ENCODE results near the gene PLEKHA8. TPM values are rescaled to one million over a fixed set of nuclear protein-coding genes. Genes with fewer than 3 reads are reported as not detected.

The PLEKHA8 gene
- total RNA-seq, 1 donor from 2014 or later, result 4.8 TPM

DNA sequence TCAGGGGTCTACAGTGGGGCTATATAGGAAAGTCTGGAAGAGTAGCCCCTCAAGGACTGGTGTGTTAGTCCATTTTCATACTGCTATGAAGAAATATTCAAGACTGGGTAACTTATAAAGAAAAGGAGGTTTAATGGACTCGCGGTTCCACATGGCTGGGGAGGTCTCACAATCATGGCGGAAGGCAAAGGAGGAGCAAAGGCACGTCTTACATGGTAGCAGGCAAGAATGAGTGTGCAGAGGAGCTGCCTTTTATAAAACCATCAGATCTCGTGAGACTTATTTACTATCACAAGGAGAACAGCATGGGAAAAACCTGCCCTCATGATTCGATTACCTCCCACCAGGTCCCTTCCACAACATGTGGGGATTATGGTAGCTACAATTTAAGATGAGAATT is 4.7 kb upstream of the PLEKHA8 start:
- H3K4me1 ChIP-seq, result peaks cover 0 to 16% of the 10 kb centered on the region in 2 donors
- DNase-seq (ENCODE audit: low spot score in 2 of 2), result no peak
- H3K27ac ChIP-seq, result no peak overlapping the region
- no peaks in the 10 kb centered on the region for H3K9me3 ChIP-seq
- intact Hi-C loops (cut with DNase I), result loop anchor here (10.0 kb wide), 1 partner anchor 761 kb away; no protein-coding TSS in a partner anchor
- H3K4me3 ChIP-seq, result no peak overlapping the region
- H3K27me3 ChIP-seq, result no peaks in the 10 kb centered on the region
- TF ChIP-seq, protein P1, sequence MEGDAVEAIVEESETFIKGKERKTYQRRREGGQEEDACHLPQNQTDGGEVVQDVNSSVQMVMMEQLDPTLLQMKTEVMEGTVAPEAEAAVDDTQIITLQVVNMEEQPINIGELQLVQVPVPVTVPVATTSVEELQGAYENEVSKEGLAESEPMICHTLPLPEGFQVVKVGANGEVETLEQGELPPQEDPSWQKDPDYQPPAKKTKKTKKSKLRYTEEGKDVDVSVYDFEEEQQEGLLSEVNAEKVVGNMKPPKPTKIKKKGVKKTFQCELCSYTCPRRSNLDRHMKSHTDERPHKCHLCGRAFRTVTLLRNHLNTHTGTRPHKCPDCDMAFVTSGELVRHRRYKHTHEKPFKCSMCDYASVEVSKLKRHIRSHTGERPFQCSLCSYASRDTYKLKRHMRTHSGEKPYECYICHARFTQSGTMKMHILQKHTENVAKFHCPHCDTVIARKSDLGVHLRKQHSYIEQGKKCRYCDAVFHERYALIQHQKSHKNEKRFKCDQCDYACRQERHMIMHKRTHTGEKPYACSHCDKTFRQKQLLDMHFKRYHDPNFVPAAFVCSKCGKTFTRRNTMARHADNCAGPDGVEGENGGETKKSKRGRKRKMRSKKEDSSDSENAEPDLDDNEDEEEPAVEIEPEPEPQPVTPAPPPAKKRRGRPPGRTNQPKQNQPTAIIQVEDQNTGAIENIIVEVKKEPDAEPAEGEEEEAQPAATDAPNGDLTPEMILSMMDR (IDR thresholded peaks at IDR 0.05), result no peak
- no peaks in the 10 kb centered on the region for H3K36me3 ChIP-seq

GRCh38 chr7:30026229-30027064 is 1.8 kb upstream of the PLEKHA8 start, which contains the start of gene FKBP14:
FKBP14 (minus strand) TSS chr7:30026702; CDS start chr7:30026508, 194 bp downstream.
- no peaks in the 10 kb centered on the region for H3K36me3 ChIP-seq
- H3K9me3 ChIP-seq, result no peaks in the 10 kb centered on the region
- TF ChIP-seq, protein P1 (IDR thresholded peaks at IDR 0.05), result no peak
- H3K27ac ChIP-seq, result peak within 1 kb of the TSS; percentile 91 to 96
- H3K4me3 ChIP-seq, result peak within 1 kb of the TSS; percentile 96 to 97
- peaks cover 0 to 21% of the 10 kb centered on the region in 2 donors for H3K4me1 ChIP-seq
- H3K27me3 ChIP-seq, result no peaks in the 10 kb centered on the region
- DNase-seq (ENCODE audit: low spot score in 2 of 2), result peak; percentile 94 to 99
- intact Hi-C loops (cut with DNase I), result loop anchor here (1.0 to 10.0 kb wide), 4 partner anchors 38 to 758 kb away; partner anchors contain the start of gene GGCT

- Histone ChIP-seq H3K4me3 (peak overlapping the region; percentile 96 to 97), H3K4me1 (peaks cover 0 to 21% of the 10 kb centered on the region in 2 donors), H3K27ac (peak overlapping the region; percentile 85 to 96), H3K9me3 (no peaks in the 10 kb centered on the region), H3K36me3 (no peaks in the 10 kb centered on the region), H3K27me3 (no peaks in the 10 kb centered on the region)
- no peak for DNase-seq (ENCODE audit: low spot score in 2 of 2)
- intact Hi-C loops (cut with DNase I), result loop anchor here (5.0 to 10.0 kb wide), 3 partner anchors 260 to 758 kb away; partner anchors contain the start of gene GGCT
- TF ChIP-seq, protein P1 (IDR thresholded peaks at IDR 0.05), result no peak
Observed at GRCh38 chr7:30027065-30027456, 1.2 kb upstream of the PLEKHA8 start.

GRCh38 chr7:30027740-30028215 is 434 bp upstream of the PLEKHA8 start:
- Histone ChIP-seq H3K36me3 (no peaks in the 10 kb centered on the region), H3K27ac (peak overlapping the region; percentile 91 to 96), H3K4me3 (peak overlapping the region; percentile 96 to 97), H3K4me1 (peaks cover 0 to 24% of the 10 kb centered on the region in 2 donors), H3K9me3 (no peaks in the 10 kb centered on the region), H3K27me3 (no peaks in the 10 kb centered on the region)
- intact Hi-C loops (cut with DNase I), result loop anchor here (1.0 to 10.0 kb wide), 8 partner anchors 33 to 757 kb away; partner anchors contain the start of genes GGCT and MTURN
- DNase-seq (ENCODE audit: low spot score in 2 of 2), result no peak
- TF ChIP-seq, protein P1 (IDR thresholded peaks at IDR 0.05), result no peak

- TF ChIP-seq, protein P1 (IDR thresholded peaks at IDR 0.05), result no peak
- no peaks in the 10 kb centered on the region for H3K27me3 ChIP-seq
- no peak for DNase-seq (ENCODE audit: low spot score in 2 of 2)
- peak overlapping the region; percentile 91 to 96 for H3K27ac ChIP-seq
- no peaks in the 10 kb centered on the region for H3K9me3 ChIP-seq
- H3K4me1 ChIP-seq, result peaks cover 0 to 25% of the 10 kb centered on the region in 2 donors
- H3K4me3 ChIP-seq, result peak overlapping the region; percentile 96 to 97
- intact Hi-C loops (cut with DNase I), result loop anchor here (1.0 to 10.0 kb wide), 8 partner anchors 32 to 756 kb away; partner anchors contain the start of genes GGCT and MTURN
- H3K36me3 ChIP-seq, result no peaks in the 10 kb centered on the region
Observed at GRCh38 chr7:30028749-30029635, 780 bp downstream of the PLEKHA8 start.
